Sciatic nerve (tissue), 2 donors: ENCODE measurements around the gene MAP1LC3B. TPM values are rescaled to one million over a fixed set of nuclear protein-coding genes. Genes with fewer than 3 reads are reported as not detected.
"Not testable (repeated sequence)": the region's sequence is repeated elsewhere in the genome, so short reads cannot be mapped to it uniquely, and the experiment has no call there.

Source experiments
- ATAC-seq: fragments of 200-7000 bp; cut with Tn5 transposase; one replicate; pipeline ENCODE4 v1.9.1; 2020; ENCODE audit warnings: mild to moderate bottlenecking, moderate library complexity
- DNase-seq: peaks from one replicate; pipeline ENCODE4 v3.0.0-alpha.2; 2020; ENCODE audit warnings: low spot score
- intact Hi-C: fragments of 100-400 bp; cut with DNase I; formaldehyde crosslinking; loops from one replicate; pipeline ENCODE4 v1.14.2; 2022
- total RNA-seq: library from RNA; stranded (reverse); fragmentation: NEBNext Ultra II Directional; extraction: Animal tissue kit (Norgen Biotek cat#: 25700); gene quantifications from one replicate; pipeline ENCODE4 v1.2.1, GENCODE V29; 2021
- donor health status: DM: no; HTN: no; CAD: no.
- donor health status: DM: no; HTN: no; CAD: no.

MAP1LC3B gene
- total RNA-seq, 1 donor from 2014 or later: 55.9 TPM

DNA sequence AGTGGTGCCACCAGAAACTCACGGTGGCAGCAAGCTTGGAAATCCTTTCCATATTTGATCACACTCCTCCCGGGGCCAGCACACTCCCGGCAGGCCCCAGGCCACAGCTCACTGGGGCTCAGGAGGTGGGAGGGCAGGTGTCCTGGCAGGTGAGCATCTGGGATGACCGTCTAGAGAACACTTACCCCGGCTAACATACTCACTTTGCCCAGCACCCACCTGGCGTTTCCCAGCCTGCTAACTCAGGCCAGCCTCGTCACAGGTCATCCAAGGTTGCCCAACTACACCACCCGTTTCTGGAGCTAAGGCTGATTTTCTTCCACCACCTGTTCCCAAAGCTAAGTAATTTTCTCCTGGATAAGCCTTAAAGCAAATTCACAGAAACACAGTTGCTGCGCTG is 33.4 kb upstream of the MAP1LC3B start:
- ATAC-seq: no peak
- DNase-seq: no peak
- intact Hi-C loops: no loop called here

DNA sequence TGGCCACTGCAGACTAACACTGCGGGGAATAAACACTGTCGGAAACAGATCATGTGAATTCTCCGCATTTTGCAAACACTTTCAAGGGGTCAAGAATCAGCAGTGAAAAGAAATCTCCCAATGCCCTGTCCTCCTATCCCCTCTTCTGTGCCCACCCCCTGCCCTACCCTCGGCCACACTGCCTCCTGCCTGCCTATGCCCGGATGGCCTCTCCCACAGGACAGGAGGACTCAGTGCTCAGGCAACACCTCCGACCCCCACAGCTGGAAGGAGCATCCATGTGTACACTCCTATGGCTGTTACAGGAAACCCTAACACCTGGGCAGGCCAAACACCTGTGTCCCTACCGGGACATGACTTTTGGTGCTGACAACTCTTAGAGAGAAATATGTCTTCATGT is 33.0 kb upstream of the MAP1LC3B start:
- no peak for ATAC-seq
- intact Hi-C loops: no loop called here
- no peak for DNase-seq

DNA sequence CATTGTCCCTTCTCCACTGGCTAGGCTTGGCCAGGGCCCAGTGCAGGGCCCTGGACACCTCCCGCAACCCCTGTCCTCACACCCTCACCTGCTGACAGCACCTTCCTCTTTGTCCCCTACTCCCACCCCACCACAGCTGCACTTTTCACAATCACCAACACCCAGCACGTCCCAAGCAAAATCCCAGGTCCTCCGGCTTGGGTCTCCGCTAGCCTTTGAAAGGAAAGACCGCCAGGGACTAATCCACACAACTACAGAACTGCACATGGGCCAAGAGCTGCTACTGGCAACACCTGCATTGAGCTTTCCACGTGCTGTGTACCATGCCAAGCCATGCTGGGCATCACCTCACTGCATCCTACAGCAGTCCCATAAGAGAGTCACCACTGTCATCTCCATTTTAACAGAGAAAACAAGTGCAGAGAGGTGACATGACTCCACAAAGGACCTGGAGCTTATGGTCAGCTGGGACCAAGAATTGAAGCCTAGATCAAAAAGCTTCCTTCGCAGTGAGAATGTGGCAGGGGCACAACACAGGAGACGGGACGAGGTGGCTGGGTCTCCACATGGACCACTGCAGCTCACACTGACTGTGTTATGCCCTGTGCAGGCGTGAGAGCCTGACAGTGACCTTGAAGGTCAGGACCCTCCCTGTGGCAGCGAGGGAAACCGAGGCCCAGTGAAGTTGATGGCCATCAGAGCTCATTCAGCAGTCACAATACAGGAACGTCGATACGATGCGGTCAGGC is 31.1 kb upstream of the MAP1LC3B start:
- no peak for DNase-seq
- no peak for ATAC-seq
- intact Hi-C loops: no loop called here

DNA sequence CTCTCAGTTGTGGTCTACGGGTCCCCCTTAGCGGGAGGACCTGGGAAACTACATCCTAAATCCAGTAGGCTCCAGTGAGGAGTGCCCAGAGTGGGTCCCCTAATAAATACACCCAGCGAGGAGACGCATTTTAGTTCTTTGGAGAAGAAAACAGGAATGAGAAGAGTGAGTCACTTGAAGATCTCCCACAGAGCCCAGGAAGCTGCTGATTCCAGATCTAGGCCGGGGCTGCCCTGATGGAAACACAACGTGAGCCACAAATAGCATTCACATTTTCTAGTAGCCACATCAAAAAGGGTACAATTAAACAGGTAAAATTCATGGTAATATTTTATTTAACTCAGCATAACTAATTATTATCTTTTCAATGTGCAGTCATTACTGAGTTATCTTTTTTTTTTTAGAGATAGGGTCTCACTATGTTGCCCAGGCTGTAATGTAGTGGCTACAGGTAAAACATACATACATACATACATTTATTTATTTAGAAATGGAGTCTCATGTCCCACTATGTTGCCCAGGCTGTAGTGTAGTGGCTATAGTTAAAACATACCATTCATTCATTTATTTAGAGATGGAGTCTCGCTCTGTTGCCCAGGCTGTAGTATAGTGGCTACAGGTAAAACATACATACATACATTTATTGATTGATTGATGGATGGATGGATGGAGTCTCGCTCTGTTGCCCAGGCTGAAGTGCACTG is 30.1 kb upstream of the MAP1LC3B start:
- ATAC-seq: no peak
- no peak for DNase-seq
- intact Hi-C loops: no loop called here

DNA sequence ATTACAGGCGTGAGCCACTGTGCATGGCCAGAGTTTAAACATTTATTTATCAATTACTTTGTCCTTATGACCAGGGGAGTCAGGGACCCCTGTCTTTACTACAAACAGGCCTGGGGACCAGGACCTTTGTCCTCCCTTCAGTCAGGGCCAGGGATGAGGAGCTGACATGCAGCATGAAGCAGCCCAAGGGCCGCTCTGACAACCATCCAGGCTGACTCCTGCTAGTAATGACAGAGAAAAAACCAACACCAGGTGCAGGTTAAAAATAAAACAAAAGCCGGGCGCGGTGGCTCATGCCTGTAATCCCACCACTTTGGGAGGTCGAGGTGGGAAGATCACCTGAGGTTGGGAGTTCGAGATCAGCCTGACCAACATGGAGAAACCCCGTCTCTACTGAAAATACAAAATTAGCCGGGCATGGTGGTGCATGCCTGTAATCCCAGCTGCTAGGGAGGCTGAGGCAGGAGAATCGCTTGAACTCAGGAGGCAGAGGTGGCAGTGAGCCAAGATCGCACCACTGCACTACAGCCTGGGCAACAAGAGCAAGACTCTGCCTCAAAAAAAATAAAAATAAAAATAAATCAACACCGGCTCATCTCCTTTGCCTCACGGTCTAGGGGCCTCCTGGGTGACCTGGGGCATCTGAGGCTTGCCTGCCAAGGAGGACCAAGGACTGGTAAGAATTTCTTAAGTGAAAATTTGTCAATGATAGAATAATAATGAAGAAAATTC is 29.1 kb upstream of the MAP1LC3B start:
- DNase-seq, ATAC-seq, intact Hi-C loops: not testable (repeated sequence)

DNA sequence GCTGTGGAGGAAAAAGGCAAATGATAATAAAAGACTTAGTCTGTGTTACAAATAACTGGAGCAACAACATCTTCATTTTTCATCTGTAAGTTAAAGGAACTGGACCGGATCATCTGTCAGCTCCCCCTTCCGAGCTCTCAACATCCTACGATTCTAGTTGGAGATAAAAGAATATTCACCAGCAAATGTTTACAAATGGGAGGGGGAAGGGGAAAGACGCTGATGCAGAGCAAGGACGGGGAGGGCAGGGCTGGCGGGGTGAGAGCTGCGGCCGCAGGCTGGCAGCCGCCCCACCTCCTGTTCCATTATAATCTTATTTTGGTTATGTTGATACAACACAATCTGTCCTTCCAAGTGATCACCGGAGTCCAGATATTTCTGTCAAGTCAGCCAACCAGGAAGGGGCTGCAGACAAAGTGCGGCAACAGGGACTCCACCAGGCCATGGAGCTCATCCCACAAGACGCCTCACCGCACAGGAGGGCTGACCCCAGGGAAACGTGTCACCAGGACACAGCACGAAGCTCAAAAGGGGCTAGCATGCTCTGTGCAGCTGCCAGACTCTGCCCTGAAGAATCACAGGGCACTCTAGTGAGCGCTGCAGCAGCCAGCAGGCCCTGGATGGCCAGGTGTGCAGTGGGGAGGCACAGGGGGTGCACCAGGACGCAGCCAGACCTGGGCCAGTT is 28.2 kb upstream of the MAP1LC3B start:
- intact Hi-C loops: no loop called here
- ATAC-seq (peak; percentile 34), DNase-seq (no peak)

DNA sequence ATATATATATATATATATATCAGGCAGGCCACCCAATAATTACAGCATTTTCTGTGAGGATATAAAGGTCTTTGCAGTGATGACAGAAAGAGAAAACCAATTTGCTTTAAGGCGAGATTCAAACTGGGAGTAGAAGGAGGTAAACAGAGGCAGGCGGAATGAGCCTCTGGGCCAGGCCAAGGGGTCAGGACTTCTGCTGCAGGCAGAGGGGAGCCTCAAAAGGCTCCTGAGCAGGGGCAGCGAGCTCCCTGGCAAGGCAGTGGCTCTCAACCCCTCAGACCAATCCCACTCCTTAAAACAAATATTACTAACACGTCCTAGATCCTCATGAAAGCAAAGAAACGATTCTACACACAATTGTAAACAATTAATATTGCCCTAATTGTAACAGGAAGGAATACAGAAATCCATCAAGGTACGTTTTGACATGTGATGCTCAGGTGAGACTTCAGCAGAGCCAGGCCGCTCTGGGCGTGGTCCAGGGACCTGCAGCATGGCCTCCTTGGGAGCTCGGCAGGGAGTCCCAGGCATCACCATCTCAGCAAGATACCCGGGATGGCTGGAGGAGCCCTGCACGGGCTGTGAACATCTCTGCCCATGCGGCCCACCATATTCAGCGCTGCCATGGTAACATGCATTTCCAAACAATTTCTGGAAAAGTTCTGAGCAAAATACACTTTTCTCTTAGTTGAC is 27.0 kb upstream of the MAP1LC3B start:
- intact Hi-C loops: no loop called here
- ATAC-seq: no peak
- no peak for DNase-seq

DNA sequence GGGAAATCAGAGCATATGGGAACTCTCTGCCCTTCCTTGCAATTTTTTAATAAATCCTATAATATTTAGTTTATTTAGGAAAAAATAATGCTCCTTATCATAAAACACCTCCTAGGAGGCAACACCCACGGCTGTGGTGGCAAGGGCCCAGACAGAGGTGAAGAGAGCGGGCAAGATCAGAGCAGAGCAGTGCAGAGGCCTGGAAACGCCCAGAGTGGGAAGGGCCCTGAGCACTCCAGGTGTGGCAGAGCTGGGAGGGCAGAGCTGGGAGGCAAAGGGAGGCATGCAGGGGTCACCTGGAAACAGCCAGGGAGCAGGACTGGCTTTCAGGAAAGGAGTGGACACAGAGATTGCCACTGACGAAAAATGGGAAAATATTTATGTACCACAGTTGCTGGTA is 25.8 kb upstream of the MAP1LC3B start:
- intact Hi-C loops: no loop called here
- ATAC-seq (no peak), DNase-seq (no peak)

DNA sequence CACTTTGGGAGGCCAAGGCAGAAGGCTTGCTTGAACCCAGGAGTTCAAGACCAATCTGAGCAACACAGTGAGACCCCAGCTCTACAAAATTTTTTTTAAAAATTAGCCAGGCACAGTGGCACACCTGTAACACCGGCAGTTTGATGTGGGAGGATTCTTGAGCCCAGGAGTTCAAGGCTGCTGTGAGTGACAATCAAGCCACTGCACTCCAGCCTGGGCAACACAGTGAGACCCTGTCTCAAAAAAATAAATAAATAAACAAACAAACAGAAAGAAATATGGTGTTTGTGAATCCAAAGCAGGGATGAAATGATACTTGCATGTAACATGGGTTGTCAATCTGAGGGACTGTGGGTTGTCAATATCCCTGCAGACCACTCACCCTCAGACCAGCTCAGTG is 25.2 kb upstream of the MAP1LC3B start:
- intact Hi-C loops: no loop called here
- DNase-seq (no peak), ATAC-seq (no peak)

DNA sequence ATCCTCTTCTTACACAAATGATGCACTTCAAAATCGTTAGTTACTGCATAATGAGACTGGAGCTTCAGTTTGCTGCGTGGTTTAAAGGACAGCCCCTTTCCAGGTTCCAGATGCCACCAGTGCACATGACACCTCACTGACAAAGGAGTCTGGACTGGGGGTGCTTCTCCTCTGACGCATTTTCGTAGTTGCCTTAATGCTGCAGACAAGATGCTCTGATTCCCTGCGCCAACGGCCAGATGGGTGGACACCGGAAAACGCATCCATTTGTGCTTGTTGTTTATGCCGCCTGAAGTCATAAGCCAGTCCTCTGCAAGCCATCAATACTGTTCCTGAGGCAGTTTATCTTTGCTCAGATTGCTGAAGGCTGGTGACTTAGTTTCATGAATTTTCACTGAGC is 24.6 kb upstream of the MAP1LC3B start:
- ATAC-seq (no peak), DNase-seq (no peak)
- intact Hi-C loops: no loop called here

DNA sequence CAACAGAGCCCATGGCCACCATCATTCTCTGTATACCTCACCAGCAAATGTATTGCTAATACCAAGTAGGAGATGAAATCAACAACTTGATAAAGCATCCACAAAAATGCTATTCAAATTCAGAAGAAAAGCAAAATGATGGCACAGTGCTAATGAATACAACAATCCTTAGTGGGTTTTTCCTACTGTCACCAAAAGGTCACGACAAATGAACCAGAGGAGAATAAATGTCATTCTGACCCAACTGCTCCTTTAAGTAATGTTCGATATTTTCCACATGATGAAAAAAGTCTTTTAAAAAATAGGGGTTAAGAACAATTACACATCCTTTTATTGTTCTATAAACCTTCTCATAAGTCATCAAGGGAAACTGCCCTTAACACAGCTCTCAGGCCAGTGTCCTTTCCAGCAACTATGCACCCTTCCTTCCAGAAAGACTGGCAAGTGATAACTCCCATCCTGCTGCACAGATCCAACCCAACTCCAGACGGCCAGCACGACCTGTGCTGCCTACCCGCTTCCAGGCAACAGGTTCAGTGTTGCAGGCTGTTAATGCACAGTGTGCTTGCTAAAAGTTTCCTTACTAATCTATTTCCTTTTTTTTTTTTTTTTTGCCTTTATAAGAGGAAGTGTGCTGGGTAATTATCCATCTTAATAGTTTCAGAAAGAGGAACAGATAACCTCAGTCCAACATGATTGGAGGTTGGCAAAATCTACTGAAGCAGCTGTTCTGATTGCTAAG is 23.9 kb upstream of the MAP1LC3B start:
- DNase-seq (no peak), ATAC-seq (no peak)
- intact Hi-C loops: no loop called here

DNA sequence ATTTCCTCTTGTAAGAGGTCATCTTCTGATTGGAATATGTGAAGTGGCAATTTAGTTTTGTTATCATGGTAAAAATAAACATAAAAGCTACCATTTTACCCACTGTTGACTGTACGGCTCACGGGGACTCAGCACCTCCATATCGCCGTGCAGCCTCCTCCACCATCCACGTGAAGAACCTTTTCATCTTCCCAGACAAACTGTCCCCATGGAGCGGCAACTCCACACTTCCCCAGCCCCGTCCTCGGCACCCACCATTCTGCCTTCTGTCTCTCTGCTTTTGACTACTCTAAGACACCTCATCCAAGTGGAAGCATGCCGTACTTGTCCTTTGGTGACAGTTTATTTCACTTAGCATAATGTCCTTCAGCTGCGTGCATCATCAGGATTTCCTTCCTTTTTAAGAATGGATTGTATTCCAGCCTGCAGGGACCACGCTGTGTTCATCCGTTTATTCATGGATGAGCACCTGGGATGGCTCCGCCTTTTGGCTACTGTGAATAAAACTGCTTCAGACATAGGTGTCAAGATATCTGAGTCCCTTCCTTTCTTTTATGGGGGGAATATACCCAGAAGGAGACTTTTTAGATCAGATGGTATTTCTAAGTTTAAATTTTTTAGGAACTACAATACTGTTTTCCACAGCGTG is 22.9 kb upstream of the MAP1LC3B start:
- no peak for DNase-seq
- no peak for ATAC-seq
- intact Hi-C loops: no loop called here

DNA sequence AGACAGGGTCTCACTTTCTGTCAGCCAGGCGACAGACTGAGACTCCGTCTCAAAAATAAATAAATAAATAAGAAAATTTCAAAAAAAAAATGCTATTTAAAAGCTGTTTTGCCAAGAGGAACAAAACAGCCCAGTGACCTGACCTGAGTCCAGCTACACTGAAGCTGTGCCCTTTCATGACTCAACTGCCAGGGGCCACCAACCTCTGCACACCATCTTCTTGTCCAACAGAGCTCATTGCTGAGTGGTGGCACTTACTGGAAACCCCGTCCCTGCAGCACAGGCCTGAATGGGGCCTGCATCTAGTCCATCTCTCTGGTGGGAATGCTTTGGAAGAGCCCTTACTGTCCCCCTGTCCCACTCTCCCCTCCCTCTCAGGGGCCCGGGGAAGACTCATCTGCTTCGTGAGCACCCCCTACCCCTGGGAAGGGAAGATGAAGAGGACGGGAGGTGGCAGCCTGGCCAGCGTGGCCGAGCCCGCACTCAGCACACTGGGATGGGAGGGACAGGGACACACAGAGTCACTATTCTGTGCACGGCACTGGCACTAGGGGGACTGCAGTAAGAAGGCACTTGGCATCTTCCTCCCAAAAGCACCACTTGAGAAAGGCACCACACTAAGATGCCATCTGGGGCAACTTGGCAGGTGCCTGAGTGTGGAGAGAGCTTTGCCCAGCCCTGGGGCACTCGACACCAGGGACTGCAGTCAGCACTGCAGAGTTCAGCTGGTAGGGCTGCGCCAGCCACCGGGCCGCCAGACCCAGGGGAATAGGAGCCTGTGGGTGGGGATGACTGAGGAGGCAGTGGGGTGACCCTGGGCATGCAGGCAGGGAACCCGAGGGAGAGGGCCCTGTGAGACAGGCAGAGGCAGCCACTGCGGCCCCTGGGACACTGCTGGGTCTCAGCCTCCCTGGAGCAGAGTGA is 22.1 kb upstream of the MAP1LC3B start:
- intact Hi-C loops: no loop called here
- ATAC-seq (no peak), DNase-seq (no peak)

DNA sequence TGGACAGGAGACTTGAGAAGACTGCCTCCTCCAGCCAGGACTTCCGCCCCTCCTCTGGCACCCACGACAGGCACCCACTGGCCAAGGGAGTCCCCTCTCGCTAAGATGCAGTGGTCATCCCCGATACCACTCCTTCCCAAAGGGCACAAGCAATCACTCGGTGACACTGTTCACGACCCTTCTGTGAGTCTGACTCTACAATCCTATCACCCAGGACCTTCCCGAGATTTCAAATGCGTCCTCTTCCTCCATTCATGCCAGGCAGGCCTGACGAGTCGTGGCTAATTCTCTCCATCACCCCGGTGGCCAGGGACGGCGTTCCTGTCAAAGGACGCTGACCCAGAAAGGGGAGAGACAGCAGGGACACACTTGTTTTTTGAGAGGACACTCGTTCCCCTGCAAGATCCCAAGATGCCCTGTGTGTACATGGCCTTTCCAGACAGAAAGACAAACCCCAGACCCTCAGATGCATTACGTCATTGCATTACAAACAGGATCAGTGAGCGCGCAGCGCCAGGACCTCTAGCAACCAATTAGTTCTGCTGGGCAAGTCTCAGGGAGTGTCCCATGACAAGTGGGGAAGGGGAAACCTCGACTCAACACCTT is 20.8 kb upstream of the MAP1LC3B start:
- intact Hi-C loops: no loop called here
- ATAC-seq: no peak
- DNase-seq: no peak

DNA sequence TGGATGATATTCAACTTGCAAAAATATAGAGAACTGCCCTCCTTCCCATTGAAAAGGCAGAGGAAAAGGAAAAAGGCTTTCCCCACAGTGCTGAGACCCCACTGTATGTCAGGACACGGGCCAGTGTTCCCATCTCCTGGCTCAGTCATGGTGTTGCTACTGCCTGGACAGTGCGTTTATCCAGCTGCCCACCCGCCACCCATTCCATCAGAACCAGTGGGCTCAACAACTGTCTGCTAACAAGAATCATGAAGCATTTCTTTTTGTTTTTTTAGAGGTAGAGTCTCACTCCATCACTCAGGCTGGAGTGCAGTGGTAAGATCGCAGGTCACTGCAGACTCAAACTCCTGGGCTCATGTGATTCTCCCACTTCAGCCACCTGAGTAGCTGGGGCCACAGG is 19.8 kb upstream of the MAP1LC3B start:
- intact Hi-C loops: no loop called here
- DNase-seq: no peak
- no peak for ATAC-seq

DNA sequence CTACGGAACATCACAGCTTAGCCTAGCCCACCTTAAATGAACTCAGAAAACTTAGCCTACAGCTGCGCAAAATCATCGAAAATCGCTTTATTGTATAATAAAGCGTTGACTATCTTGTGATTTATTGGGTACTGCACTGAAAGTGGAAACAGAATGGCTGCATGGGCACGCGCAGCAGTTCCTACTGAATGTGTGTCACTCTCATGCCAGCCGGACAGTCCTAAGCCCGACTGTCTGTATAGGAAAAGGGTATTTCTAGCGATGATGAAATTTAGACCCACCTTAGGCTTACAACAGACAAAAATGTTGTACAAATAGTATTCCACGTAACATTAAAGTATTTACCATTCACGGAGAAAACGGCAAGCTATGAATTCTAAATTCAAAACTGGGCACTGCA is 17.8 kb upstream of the MAP1LC3B start:
- intact Hi-C loops: no loop called here
- DNase-seq (no peak), ATAC-seq (no peak)
